HEK293 (cell line): Measurements from ENCODE around the gene RRH.

Experiments
- ATF2 ChIP-seq: fragments of 450-650 bp; formaldehyde crosslinking; IDR thresholded peaks from 2 replicates; pipeline ENCODE4 v1.5.1; 2016; ENCODE audit warnings: missing biosample characterization, missing genetic modification characterization, low read depth
- SP2 ChIP-seq: fragments of 450-650 bp; formaldehyde crosslinking; IDR thresholded peaks from 2 replicates; pipeline ENCODE4 v1.5.1; 2016; ENCODE audit warnings: missing biosample characterization, missing genetic modification characterization
- YY1 ChIP-seq: fragments of 450-650 bp; formaldehyde crosslinking; IDR thresholded peaks from 2 replicates; pipeline ENCODE4 v1.5.1; 2018; ENCODE audit warnings: missing biosample characterization, missing genetic modification characterization
- ZNF140 ChIP-seq: fragments of 450-650 bp; formaldehyde crosslinking; IDR thresholded peaks from 2 replicates; pipeline ENCODE4 v1.5.1; 2016; ENCODE audit warnings: missing biosample characterization, missing genetic modification characterization
- ZNF274 ChIP-seq, 2 experiments: fragments of 200-500 bp in 1 of 2; fragments of 450-650 bp in 1 of 2; sonication (Bioruptor generic) in 1 of 2; formaldehyde crosslinking in 1 of 2; IDR thresholded peaks; 2 replicates each; pipeline versions ENCODE4 v1.5.1 to v1.6.1; 2014 to 2016; ENCODE audit warnings: borderline replicate concordance in 1 of 2, inconsistent platforms in 1 of 2, low read length in 1 of 2, missing biosample characterization in 1 of 2, missing genetic modification characterization in 1 of 2
- ZNF292 ChIP-seq: fragments of 450-650 bp; formaldehyde crosslinking; IDR thresholded peaks from 2 replicates; pipeline ENCODE4 v1.5.1; 2016; ENCODE audit warnings: low read depth, missing biosample characterization, missing genetic modification characterization, borderline replicate concordance
- TF ChIP-seq, protein P1 (sequence below): fragments of 450-650 bp; formaldehyde crosslinking; conservative IDR thresholded peaks from 2 replicates; pipeline ENCODE4 v1.5.1; 2016; ENCODE audit warnings: low read depth, missing biosample characterization, missing genetic modification characterization
- TF ChIP-seq, protein P2 (sequence below): fragments of 450-650 bp; formaldehyde crosslinking; IDR thresholded peaks from 2 replicates; pipeline ENCODE4 v1.5.1; 2016; ENCODE audit warnings: missing biosample characterization, missing genetic modification characterization
- TF ChIP-seq, protein P3 (sequence below): sonication (generic); formaldehyde crosslinking; IDR thresholded peaks from 2 replicates; pipeline ENCODE4 v1.8.1; 2022; ENCODE audit warnings: mild to moderate bottlenecking, moderate library complexity, missing genetic modification reagents

GRCh38 chr4:109815151-109816081, 12.4 kb upstream of the RRH start, which contains the start of gene GAR1:
- TF ChIP-seq ZNF292 (no peak), YY1 (tag by site-specific recombination) (no peak), ZNF140 (tag by site-specific recombination) (no peak), ATF2 (0 out of 2 replicates have a peak, but pooled peaks have one; percentile 25), ZNF274 (IDR thresholded peaks at IDR 0.05; ENCODE audit: low read length) (no peak), ZNF274 (tag by site-specific recombination; IDR thresholded peaks at IDR 0.05; ENCODE audit: borderline replicate concordance) (no peak), SP2 (tag by site-specific recombination) (peak; percentile 92)
- TF ChIP-seq, protein P1, sequence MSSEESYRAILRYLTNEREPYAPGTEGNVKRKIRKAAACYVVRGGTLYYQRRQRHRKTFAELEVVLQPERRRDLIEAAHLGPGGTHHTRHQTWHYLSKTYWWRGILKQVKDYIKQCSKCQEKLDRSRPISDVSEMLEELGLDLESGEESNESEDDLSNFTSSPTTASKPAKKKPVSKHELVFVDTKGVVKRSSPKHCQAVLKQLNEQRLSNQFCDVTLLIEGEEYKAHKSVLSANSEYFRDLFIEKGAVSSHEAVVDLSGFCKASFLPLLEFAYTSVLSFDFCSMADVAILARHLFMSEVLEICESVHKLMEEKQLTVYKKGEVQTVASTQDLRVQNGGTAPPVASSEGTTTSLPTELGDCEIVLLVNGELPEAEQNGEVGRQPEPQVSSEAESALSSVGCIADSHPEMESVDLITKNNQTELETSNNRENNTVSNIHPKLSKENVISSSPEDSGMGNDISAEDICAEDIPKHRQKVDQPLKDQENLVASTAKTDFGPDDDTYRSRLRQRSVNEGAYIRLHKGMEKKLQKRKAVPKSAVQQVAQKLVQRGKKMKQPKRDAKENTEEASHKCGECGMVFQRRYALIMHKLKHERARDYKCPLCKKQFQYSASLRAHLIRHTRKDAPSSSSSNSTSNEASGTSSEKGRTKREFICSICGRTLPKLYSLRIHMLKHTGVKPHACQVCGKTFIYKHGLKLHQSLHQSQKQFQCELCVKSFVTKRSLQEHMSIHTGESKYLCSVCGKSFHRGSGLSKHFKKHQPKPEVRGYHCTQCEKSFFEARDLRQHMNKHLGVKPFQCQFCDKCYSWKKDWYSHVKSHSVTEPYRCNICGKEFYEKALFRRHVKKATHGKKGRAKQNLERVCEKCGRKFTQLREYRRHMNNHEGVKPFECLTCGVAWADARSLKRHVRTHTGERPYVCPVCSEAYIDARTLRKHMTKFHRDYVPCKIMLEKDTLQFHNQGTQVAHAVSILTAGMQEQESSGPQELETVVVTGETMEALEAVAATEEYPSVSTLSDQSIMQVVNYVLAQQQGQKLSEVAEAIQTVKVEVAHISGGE = peak; percentile 91
- TF ChIP-seq, protein P2, sequence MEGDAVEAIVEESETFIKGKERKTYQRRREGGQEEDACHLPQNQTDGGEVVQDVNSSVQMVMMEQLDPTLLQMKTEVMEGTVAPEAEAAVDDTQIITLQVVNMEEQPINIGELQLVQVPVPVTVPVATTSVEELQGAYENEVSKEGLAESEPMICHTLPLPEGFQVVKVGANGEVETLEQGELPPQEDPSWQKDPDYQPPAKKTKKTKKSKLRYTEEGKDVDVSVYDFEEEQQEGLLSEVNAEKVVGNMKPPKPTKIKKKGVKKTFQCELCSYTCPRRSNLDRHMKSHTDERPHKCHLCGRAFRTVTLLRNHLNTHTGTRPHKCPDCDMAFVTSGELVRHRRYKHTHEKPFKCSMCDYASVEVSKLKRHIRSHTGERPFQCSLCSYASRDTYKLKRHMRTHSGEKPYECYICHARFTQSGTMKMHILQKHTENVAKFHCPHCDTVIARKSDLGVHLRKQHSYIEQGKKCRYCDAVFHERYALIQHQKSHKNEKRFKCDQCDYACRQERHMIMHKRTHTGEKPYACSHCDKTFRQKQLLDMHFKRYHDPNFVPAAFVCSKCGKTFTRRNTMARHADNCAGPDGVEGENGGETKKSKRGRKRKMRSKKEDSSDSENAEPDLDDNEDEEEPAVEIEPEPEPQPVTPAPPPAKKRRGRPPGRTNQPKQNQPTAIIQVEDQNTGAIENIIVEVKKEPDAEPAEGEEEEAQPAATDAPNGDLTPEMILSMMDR = no peak
- TF ChIP-seq, protein P3, sequence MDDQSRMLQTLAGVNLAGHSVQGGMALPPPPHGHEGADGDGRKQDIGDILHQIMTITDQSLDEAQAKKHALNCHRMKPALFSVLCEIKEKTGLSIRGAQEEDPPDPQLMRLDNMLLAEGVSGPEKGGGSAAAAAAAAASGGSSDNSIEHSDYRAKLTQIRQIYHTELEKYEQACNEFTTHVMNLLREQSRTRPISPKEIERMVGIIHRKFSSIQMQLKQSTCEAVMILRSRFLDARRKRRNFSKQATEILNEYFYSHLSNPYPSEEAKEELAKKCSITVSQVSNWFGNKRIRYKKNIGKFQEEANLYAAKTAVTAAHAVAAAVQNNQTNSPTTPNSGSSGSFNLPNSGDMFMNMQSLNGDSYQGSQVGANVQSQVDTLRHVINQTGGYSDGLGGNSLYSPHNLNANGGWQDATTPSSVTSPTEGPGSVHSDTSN (CRISPR knock-in tag) = no peak
